GM19043 (cell line): ENCODE results near the gene TXNRD1.
"Not testable (repeated sequence)": the region's sequence is repeated elsewhere in the genome, so short reads cannot be mapped to it uniquely, and the experiment has no call there.

ENCODE experiments used
- ATAC-seq: cut with Tn5 transposase; IDR thresholded peaks from one replicate; pipeline ENCODE4 v1.9.1; 2021; ENCODE audit warnings: low read depth; ENCODE audit not compliant: unreplicated experiment

The TXNRD1 gene

GRCh38 chr12:104394086-104394485 is 178.5 kb downstream of the TXNRD1 start:
- ATAC-seq, result not testable (repeated sequence)
